ENCODE measurements around the gene SYS1.

SYS1 gene

DNA sequence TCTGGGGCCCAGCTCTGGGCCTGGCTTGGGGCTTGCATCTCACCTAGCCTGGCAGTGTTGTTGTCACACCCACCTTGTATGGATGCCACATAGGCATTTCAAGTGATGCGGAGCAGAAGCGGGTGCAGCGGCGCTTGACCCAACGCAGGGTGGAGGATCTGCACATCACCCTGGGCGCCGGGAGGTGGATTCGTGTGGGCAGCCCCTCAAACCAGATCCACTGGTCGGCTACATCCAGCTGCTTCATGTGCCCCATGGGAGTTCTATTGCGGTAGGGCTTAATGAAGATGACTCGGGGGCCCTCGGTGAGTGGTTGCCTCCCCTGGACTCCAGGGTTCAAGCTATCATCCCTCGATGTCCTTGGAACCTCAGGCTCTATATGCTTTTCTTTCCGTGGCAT, 12.0 kb downstream of the SYS1 start:
- no peak overlapping the region for H2AFZ ChIP-seq (ENCODE audit: low read length)
- no peak overlapping the region for H3K4me2 ChIP-seq (ENCODE audit: low read length)
- H3K4me3 ChIP-seq (ENCODE audit: low read depth, low read length, poor library complexity, severe bottlenecking): no peak overlapping the region
- H3K4me1 ChIP-seq (ENCODE audit: insufficient read depth, low read length, severe bottlenecking): peaks cover 7% of the 10 kb centered on the region
- no peaks in the 10 kb centered on the region for H3K27me3 ChIP-seq (ENCODE audit: insufficient read depth, low read length)
- TF ChIP-seq, protein P1, sequence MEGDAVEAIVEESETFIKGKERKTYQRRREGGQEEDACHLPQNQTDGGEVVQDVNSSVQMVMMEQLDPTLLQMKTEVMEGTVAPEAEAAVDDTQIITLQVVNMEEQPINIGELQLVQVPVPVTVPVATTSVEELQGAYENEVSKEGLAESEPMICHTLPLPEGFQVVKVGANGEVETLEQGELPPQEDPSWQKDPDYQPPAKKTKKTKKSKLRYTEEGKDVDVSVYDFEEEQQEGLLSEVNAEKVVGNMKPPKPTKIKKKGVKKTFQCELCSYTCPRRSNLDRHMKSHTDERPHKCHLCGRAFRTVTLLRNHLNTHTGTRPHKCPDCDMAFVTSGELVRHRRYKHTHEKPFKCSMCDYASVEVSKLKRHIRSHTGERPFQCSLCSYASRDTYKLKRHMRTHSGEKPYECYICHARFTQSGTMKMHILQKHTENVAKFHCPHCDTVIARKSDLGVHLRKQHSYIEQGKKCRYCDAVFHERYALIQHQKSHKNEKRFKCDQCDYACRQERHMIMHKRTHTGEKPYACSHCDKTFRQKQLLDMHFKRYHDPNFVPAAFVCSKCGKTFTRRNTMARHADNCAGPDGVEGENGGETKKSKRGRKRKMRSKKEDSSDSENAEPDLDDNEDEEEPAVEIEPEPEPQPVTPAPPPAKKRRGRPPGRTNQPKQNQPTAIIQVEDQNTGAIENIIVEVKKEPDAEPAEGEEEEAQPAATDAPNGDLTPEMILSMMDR (IDR thresholded peaks at IDR 0.05; ENCODE audit: low read length): no peak
- no peak for TF ChIP-seq EZH2 (IDR thresholded peaks at IDR 0.05; ENCODE audit: borderline replicate concordance, low read length)
- H4K20me1 ChIP-seq (ENCODE audit: insufficient read depth, low read length): no peaks in the 10 kb centered on the region
- 0 out of 2 replicates have a peak, but pooled peaks cover 3% of the 10 kb centered on the region for H3F3A ChIP-seq (ENCODE audit: insufficient read depth, low read length)
- no peak overlapping the region for H3K27ac ChIP-seq (ENCODE audit: low read depth, low read length, poor library complexity, severe bottlenecking)
- H3K9me2 ChIP-seq (ENCODE audit: low read depth, low read length): no peaks in the 10 kb centered on the region
- no peaks in the 10 kb centered on the region for H3K9me3 ChIP-seq (ENCODE audit: low read length)
- no peak overlapping the region for H3K9ac ChIP-seq (ENCODE audit: low read length)
- no peaks in the 10 kb centered on the region for H3K79me2 ChIP-seq (ENCODE audit: insufficient read depth, low read length)
- no peaks in the 10 kb centered on the region for H3K36me3 ChIP-seq (ENCODE audit: insufficient read depth, low read length)

DNA sequence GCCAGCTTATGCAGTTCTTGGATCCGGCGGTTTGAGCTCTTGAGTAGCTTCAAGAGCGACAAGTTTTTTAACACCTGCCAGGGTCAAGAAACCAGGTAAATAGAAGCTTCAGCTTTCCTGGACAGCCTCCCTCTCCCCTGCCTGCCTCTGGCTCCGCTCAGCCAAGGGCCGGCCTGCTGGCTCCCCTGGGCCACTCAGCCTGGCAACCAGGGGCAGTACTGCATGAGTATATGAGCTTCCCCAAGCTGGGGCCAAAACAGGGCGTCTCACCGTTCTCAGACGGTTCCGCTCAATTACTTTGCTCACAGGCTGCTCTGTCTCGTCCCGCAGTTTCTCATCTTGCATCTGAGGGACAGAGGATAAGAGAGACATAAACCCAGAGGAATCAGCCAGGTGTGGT, 14.3 kb downstream of the SYS1 start:
- H3K36me3 ChIP-seq (ENCODE audit: insufficient read depth, low read length): no peaks in the 10 kb centered on the region
- peaks cover 7% of the 10 kb centered on the region for H3K4me1 ChIP-seq (ENCODE audit: insufficient read depth, low read length, severe bottlenecking)
- no peak overlapping the region for H3K4me3 ChIP-seq (ENCODE audit: low read depth, low read length, poor library complexity, severe bottlenecking)
- H3K9me3 ChIP-seq (ENCODE audit: low read length): no peaks in the 10 kb centered on the region
- H3K9me2 ChIP-seq (ENCODE audit: low read depth, low read length): no peaks in the 10 kb centered on the region
- H3K9ac ChIP-seq (ENCODE audit: low read length): no peak overlapping the region
- H3K79me2 ChIP-seq (ENCODE audit: insufficient read depth, low read length): no peaks in the 10 kb centered on the region
- no peak overlapping the region for H2AFZ ChIP-seq (ENCODE audit: low read length)
- no peak overlapping the region for H3K27ac ChIP-seq (ENCODE audit: low read depth, low read length, poor library complexity, severe bottlenecking)
- H3F3A ChIP-seq (ENCODE audit: insufficient read depth, low read length): no peaks in the 10 kb centered on the region
- TF ChIP-seq, protein P1 (IDR thresholded peaks at IDR 0.05; ENCODE audit: low read length): no peak
- no peak for TF ChIP-seq EZH2 (IDR thresholded peaks at IDR 0.05; ENCODE audit: borderline replicate concordance, low read length)
- no peaks in the 10 kb centered on the region for H4K20me1 ChIP-seq (ENCODE audit: insufficient read depth, low read length)
- H3K4me2 ChIP-seq (ENCODE audit: low read length): no peak overlapping the region
- no peaks in the 10 kb centered on the region for H3K27me3 ChIP-seq (ENCODE audit: insufficient read depth, low read length)

DNA sequence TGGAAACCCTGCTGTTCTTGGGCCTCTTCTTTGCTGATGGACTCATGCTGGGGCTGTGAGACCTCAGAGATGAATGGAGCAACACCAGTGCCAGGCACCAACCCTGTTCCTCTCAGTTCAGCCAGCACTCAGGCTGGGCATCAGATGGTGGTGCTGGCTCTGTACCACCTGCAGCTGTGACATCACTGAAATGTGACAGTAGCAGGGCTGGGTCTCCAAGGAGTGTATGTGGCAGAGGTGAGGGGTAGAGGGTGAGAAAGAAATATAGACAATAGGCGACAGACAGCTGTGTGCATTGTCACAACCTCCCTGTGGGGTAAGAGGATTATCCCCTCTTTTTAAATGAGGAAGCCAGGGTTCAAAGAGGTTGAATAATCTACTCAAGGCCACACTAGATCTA, 15.2 kb downstream of the SYS1 start, which contains the start of gene TP53TG5:
Gene TP53TG5 (minus strand): TSS at position 135 of the 400 bp plus-strand sequence. CDS start 89 bp downstream, at position 46.
- H3K9me3 ChIP-seq (ENCODE audit: low read length): no peaks in the 10 kb centered on the region
- no peak for TF ChIP-seq EZH2 (IDR thresholded peaks at IDR 0.05; ENCODE audit: borderline replicate concordance, low read length)
- TF ChIP-seq, protein P1 (IDR thresholded peaks at IDR 0.05; ENCODE audit: low read length): no peak
- H2AFZ ChIP-seq (ENCODE audit: low read length): no peak within 1 kb of the TSS
- H3K27me3 ChIP-seq (ENCODE audit: insufficient read depth, low read length): no peaks in the 10 kb centered on the region
- H3K4me3 ChIP-seq (ENCODE audit: low read depth, low read length, poor library complexity, severe bottlenecking): no peak within 1 kb of the TSS
- H3K36me3 ChIP-seq (ENCODE audit: insufficient read depth, low read length): no peaks in the 10 kb centered on the region
- no peaks in the 10 kb centered on the region for H3K9me2 ChIP-seq (ENCODE audit: low read depth, low read length)
- no peaks in the 10 kb centered on the region for H3F3A ChIP-seq (ENCODE audit: insufficient read depth, low read length)
- H3K9ac ChIP-seq (ENCODE audit: low read length): no peak within 1 kb of the TSS
- H3K79me2 ChIP-seq (ENCODE audit: insufficient read depth, low read length): no peaks in the 10 kb centered on the region
- no peaks in the 10 kb centered on the region for H4K20me1 ChIP-seq (ENCODE audit: insufficient read depth, low read length)
- peaks cover 6% of the 10 kb centered on the region for H3K4me1 ChIP-seq (ENCODE audit: insufficient read depth, low read length, severe bottlenecking)
- no peak within 1 kb of the TSS for H3K27ac ChIP-seq (ENCODE audit: low read depth, low read length, poor library complexity, severe bottlenecking)
- no peak within 1 kb of the TSS for H3K4me2 ChIP-seq (ENCODE audit: low read length)

Data from OCI-LY1 (cell line).